ENCODE data around the gene ARHGAP22.

GRCh38 chr10:48611133-48611532 lies 6.3 kb upstream of the ARHGAP22 start:
- TF ChIP-seq CTCF (IDR thresholded peaks at IDR 0.05; ENCODE audit: low read depth, low read length, missing input control) (no peak), TAF1 (conservative IDR thresholded peaks at IDR 0.05) (no peak), REST (IDR thresholded peaks at IDR 0.05) (no peak), GABPA (IDR thresholded peaks at IDR 0.05 in 1 of 2, conservative IDR thresholded peaks at IDR 0.05 in 1 of 2) (no peak)
- TF ChIP-seq, protein P1, sequence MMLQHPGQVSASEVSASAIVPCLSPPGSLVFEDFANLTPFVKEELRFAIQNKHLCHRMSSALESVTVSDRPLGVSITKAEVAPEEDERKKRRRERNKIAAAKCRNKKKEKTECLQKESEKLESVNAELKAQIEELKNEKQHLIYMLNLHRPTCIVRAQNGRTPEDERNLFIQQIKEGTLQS (IDR thresholded peaks at IDR 0.05): no peak
